Keratinocyte (primary cell): Measurements from ENCODE around the gene IP6K2.

Experiments used
- EZH2 ChIP-seq: IDR thresholded peaks from one replicate; pipeline ENCODE4 v1.6.1; 2012; ENCODE audit warnings: inconsistent platforms, mild to moderate bottlenecking, low read length, moderate library complexity
- TF ChIP-seq, protein P1 (sequence below), 3 experiments: IDR thresholded peaks in 1 of 3; conservative IDR thresholded peaks in 1 of 3; optimal IDR thresholded peaks in 1 of 3; 2 replicates in 2 of 3; 3 replicates in 1 of 3; pipeline versions ENCODE3 to v1.5.1; 2011; ENCODE audit warnings: low read length in 3 of 3, mild to moderate bottlenecking in 3 of 3, moderate library complexity in 2 of 3, control low read depth in 1 of 3, inconsistent platforms in 1 of 3; ENCODE audit not compliant: insufficient read depth in 2 of 3; ENCODE audit errors: extremely low read depth in 1 of 3

- TF ChIP-seq, protein P1, sequence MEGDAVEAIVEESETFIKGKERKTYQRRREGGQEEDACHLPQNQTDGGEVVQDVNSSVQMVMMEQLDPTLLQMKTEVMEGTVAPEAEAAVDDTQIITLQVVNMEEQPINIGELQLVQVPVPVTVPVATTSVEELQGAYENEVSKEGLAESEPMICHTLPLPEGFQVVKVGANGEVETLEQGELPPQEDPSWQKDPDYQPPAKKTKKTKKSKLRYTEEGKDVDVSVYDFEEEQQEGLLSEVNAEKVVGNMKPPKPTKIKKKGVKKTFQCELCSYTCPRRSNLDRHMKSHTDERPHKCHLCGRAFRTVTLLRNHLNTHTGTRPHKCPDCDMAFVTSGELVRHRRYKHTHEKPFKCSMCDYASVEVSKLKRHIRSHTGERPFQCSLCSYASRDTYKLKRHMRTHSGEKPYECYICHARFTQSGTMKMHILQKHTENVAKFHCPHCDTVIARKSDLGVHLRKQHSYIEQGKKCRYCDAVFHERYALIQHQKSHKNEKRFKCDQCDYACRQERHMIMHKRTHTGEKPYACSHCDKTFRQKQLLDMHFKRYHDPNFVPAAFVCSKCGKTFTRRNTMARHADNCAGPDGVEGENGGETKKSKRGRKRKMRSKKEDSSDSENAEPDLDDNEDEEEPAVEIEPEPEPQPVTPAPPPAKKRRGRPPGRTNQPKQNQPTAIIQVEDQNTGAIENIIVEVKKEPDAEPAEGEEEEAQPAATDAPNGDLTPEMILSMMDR (optimal IDR thresholded peaks at IDR 0.05 in 1 of 3, IDR thresholded peaks at IDR 0.05 in 1 of 3, conservative IDR thresholded peaks at IDR 0.05 in 1 of 3; ENCODE audit: extremely low read depth in 1 of 3, insufficient read depth in 2 of 3, low read length in 3 of 3): no peak
- TF ChIP-seq EZH2: no peak
These were observed 34.9 kb downstream of the IP6K2 start for GRCh38 chr3:48681974-48682610.
